WTC11 (cell line): ENCODE measurements around the gene PACSIN3. TPM values are rescaled to one million over a fixed set of nuclear protein-coding genes. Genes with fewer than 3 reads are reported as not detected.

ENCODE experiments used
- ATAC-seq: fragments of 200-7000 bp; cut with Tn5 transposase; 2 replicates; pipeline ENCODE4 v1.10.0; 2021; ENCODE audit warnings: mild to moderate bottlenecking, moderate library complexity
- CTCF ChIA-PET: fragments of 300-600 bp; sonication (Branson Sonifier 250); formaldehyde crosslinking; loops from one replicate; lab custom pipeline; 2021; ENCODE audit warnings: antibody characterized with exemption; lab: Charles Lee
- POLR2A ChIA-PET: fragments of 350-600 bp; sonication (Branson Sonifier 250); formaldehyde crosslinking; loops from one replicate; lab custom pipeline; 2021; ENCODE audit warnings: antibody characterized with exemption; lab: Charles Lee
- DNase-seq: peaks from one replicate; pipeline ENCODE4 v3.0.0; 2021; ENCODE audit warnings: low spot score
- H3K27ac Mint-ChIP-seq: 2 replicates; pipeline ENCODE4 v1.8.0; 2021; ENCODE audit warnings: mixed read lengths
- H3K27me3 Mint-ChIP-seq: 2 replicates; pipeline ENCODE4 v1.8.0; 2021; ENCODE audit warnings: low read depth, mild to moderate bottlenecking, moderate library complexity, mixed read lengths
- H3K36me3 Mint-ChIP-seq: 2 replicates; pipeline ENCODE4 v1.8.0; 2021; ENCODE audit warnings: mixed read lengths
- H3K4me1 Mint-ChIP-seq: 2 replicates; pipeline ENCODE4 v1.8.0; 2022; ENCODE audit warnings: mixed read lengths
- H3K4me3 Mint-ChIP-seq: 2 replicates; pipeline ENCODE4 v1.8.0; 2021; ENCODE audit warnings: mild to moderate bottlenecking, moderate library complexity, mixed read lengths
- H3K9me3 Mint-ChIP-seq: 2 replicates; pipeline ENCODE4 v1.8.0; 2021; ENCODE audit warnings: mixed read lengths
- AFF4 ChIP-seq: sonication (generic); formaldehyde crosslinking; IDR thresholded peaks from 2 replicates; pipeline ENCODE4 v1.8.1; 2023; ENCODE audit warnings: mild to moderate bottlenecking, missing genetic modification reagents, borderline replicate concordance
- AR ChIP-seq: fragments of 250-450 bp; sonication (Bioruptor Pico); IDR thresholded peaks from 2 replicates; pipeline ENCODE4 v1.9.0; 2021; ENCODE audit warnings: mild to moderate bottlenecking
- ARID4B ChIP-seq: sonication (generic); formaldehyde crosslinking; IDR thresholded peaks from 2 replicates; pipeline ENCODE4 v1.8.0; 2023; ENCODE audit warnings: missing genetic modification reagents, mild to moderate bottlenecking, borderline replicate concordance
- CBFB ChIP-seq: sonication (generic); formaldehyde crosslinking; IDR thresholded peaks from 2 replicates; pipeline ENCODE4 v1.8.1; 2022; ENCODE audit warnings: mild to moderate bottlenecking, low read depth, missing genetic modification reagents
- E2F5 ChIP-seq: sonication (generic); formaldehyde crosslinking; IDR thresholded peaks from 2 replicates; pipeline ENCODE4 v1.8.1; 2022; ENCODE audit warnings: mild to moderate bottlenecking, moderate library complexity, missing genetic modification reagents
- ERG ChIP-seq: fragments of 250-450 bp; sonication (Bioruptor Pico); IDR thresholded peaks from 2 replicates; pipeline ENCODE4 v1.8.0; 2021; ENCODE audit warnings: mild to moderate bottlenecking
- GRHL2 ChIP-seq: fragments of 250-450 bp; sonication (Bioruptor Pico); IDR thresholded peaks from 2 replicates; pipeline ENCODE4 v1.8.0; 2022; ENCODE audit warnings: mild to moderate bottlenecking, moderate library complexity; ENCODE audit not compliant: insufficient replicate concordance, severe bottlenecking
- MAX ChIP-seq: sonication (generic); formaldehyde crosslinking; IDR thresholded peaks from 2 replicates; pipeline ENCODE4 v1.8.0; 2022; ENCODE audit warnings: mild to moderate bottlenecking, missing genetic modification reagents
- MXD4 ChIP-seq: fragments of 250-450 bp; sonication (Bioruptor Pico); IDR thresholded peaks from 2 replicates; pipeline ENCODE4 v1.8.0; 2021; ENCODE audit warnings: mild to moderate bottlenecking, moderate library complexity, borderline replicate concordance
- ZMAT4 ChIP-seq: fragments of 250-450 bp; sonication (Bioruptor Pico); IDR thresholded peaks from 2 replicates; pipeline ENCODE4 v1.9.0; 2021; ENCODE audit warnings: mild to moderate bottlenecking
- ZNF396 ChIP-seq: fragments of 250-450 bp; sonication (Bioruptor Pico); IDR thresholded peaks from 2 replicates; pipeline ENCODE4 v1.8.0; 2021; ENCODE audit warnings: mild to moderate bottlenecking, moderate library complexity, borderline replicate concordance
- ZNF425 ChIP-seq: fragments of 250-450 bp; sonication (Bioruptor Pico); conservative IDR thresholded peaks from 2 replicates; pipeline ENCODE4 v1.9.0; 2021; ENCODE audit warnings: mild to moderate bottlenecking
- total RNA-seq: library from RNA; stranded (reverse); gene quantifications from 3 replicates; pipeline ENCODE4 v1.2.3, GENCODE V29; 2021

Gene PACSIN3
- total RNA-seq, 1 experiment from 2014 or later, result 76.8 TPM

- CTCF ChIA-PET, result interaction anchor here (0.5 to 5.7 kb wide), 17 partner anchors 10 to 442 kb away, joined by 3 to 93 read pairs (median 4); partner anchors contain the start of genes ACP2, DDB2, NR1H3 and PACSIN3
- ATAC-seq (peak; percentile 34), DNase-seq (peak; percentile 60)
- Mint-ChIP-seq H3K4me3 (peak overlapping the region; percentile 88), H3K36me3 (peaks cover 22% of the 10 kb centered on the region), H3K9me3 (no peaks in the 10 kb centered on the region), H3K4me1 (peaks cover 16% of the 10 kb centered on the region), H3K27ac (peak overlapping the region; percentile 98), H3K27me3 (no peaks in the 10 kb centered on the region)
- POLR2A ChIA-PET, result interaction anchor here (0.7 to 2.9 kb wide), 4 partner anchors 10 to 71 kb away, joined by 3 to 18 read pairs (median 7); partner anchors contain the start of genes ACP2 and DDB2
- 0 out of 2 replicates have a peak, but pooled peaks have one; percentile 59 for TF ChIP-seq ARID4B (CRISPR knock-in tag)
- peak; percentile 29; the same call in 1 of the 2 replicates for TF ChIP-seq MAX (CRISPR knock-in tag)
- TF ChIP-seq ZNF396 (CRISPR knock-in tag), result no peak
- no peak for TF ChIP-seq AR (CRISPR knock-in tag)
- 0 out of 2 replicates have a peak, but pooled peaks have one; percentile 1 for TF ChIP-seq E2F5
- TF ChIP-seq ERG (CRISPR knock-in tag), result no peak
- TF ChIP-seq ZMAT4 (CRISPR knock-in tag), result no peak
- TF ChIP-seq GRHL2 (CRISPR knock-in tag), result no peak
- TF ChIP-seq MXD4 (CRISPR knock-in tag), result no peak
- no peak for TF ChIP-seq CBFB (CRISPR knock-in tag)
- no peak for TF ChIP-seq ZNF425
- TF ChIP-seq AFF4, result no peak
These were observed 8.9 kb downstream of the PACSIN3 start for GRCh38 chr11:47177229-47177845.
